K562 (cell line): ENCODE data around the gene SERPINH1. TPM values are rescaled to one million over a fixed set of nuclear protein-coding genes. Genes with fewer than 3 reads are reported as not detected.
A peak's percentile ranks its signal among the peaks of the same experiment; 100 is the strongest.

Experiments
- ATAC-seq: fragments of 200-7000 bp; cut with Tn5 transposase; 3 replicates; pipeline ENCODE4 v1.9.1; 2020; ENCODE audit warnings: moderate library complexity
- BruUV-seq: library from RNA; stranded (reverse); fragments of 400-500 nt; replicated peaks from 2 replicates; lab custom pipeline; 2021; lab: Mats Ljungman, UMichigan
- CTCF ChIA-PET: fragments of 300-600 bp; formaldehyde crosslinking; extraction: SDS; loops from one replicate; lab custom pipeline; 2021; ENCODE audit warnings: low intra/inter-chr PET ratio; lab: Yijun Ruan, JAX
- POLR2A ChIA-PET: fragments of 300-600, 350-650 bp; sonication (Branson Sonifier 250); formaldehyde crosslinking; extraction: SDS; loops from one replicate; lab custom pipeline; 2021; ENCODE audit warnings: antibody characterized with exemption, inconsistent platforms; lab: Yijun Ruan, JAX
- DNase-seq, 4 experiments: peaks; one replicate each; pipeline versions ENCODE4 v3.0.0 to v3.0.0-alpha.2; 2011 to 2018; ENCODE audit warnings: low spot score in 3 of 4, mixed read lengths in 3 of 4; ENCODE audit errors: extremely low read depth in 1 of 4
- FAIRE-seq: peaks from 2 replicates; lab custom pipeline; 2011; peaks lifted over from hg19 to GRCh38; lab: Jason Lieb, UNC
- H2AFZ ChIP-seq: 2 replicates; pipeline ENCODE4 v1.6.0; 2011; ENCODE audit warnings: low read depth, low read length, control low read depth, inconsistent platforms
- H3K27ac ChIP-seq: fragments of 200-600 bp; 3 replicates; pipeline ENCODE4 v1.8.0; 2011; ENCODE audit warnings: low read depth, mild to moderate bottlenecking, control low read depth, inconsistent platforms, low read length, moderate library complexity, mixed read lengths; ENCODE audit errors: extremely low read depth
- H3K27me3 ChIP-seq, 2 experiments: fragments of 300-600 bp in 1 of 2; 2 replicates in 1 of 2; 3 replicates in 1 of 2; pipeline versions ENCODE4 v1.6.0 to v1.8.0; 2011; ENCODE audit warnings: inconsistent platforms in 2 of 2, low read length in 2 of 2, mild to moderate bottlenecking in 1 of 2, mixed read lengths in 1 of 2, moderate library complexity in 1 of 2; ENCODE audit not compliant: control insufficient read depth in 2 of 2, insufficient read depth in 2 of 2
- H3K36me3 ChIP-seq: fragments of 300-600 bp; 3 replicates; pipeline ENCODE4 v1.8.0; 2011; ENCODE audit warnings: mild to moderate bottlenecking, low read length, inconsistent platforms; ENCODE audit not compliant: control insufficient read depth, insufficient read depth
- H3K4me1 ChIP-seq, 2 experiments: fragments of 200-600 bp in 1 of 2; replicated peaks in 1 of 2; 2 replicates in 1 of 2; 3 replicates in 1 of 2; pipeline versions ENCODE4 v1.5.1 to v1.8.0; 2011; ENCODE audit warnings: inconsistent platforms in 2 of 2, low read length in 2 of 2, mild to moderate bottlenecking in 1 of 2, mixed read lengths in 1 of 2, moderate library complexity in 1 of 2; ENCODE audit not compliant: control insufficient read depth in 2 of 2, insufficient read depth in 2 of 2
- H3K4me2 ChIP-seq: 2 replicates; pipeline ENCODE4 v1.6.1; 2011; ENCODE audit warnings: low read length, control low read depth, inconsistent platforms, mixed read lengths; ENCODE audit not compliant: insufficient read depth
- H3K4me3 ChIP-seq: fragments of 200-600 bp; sonication (generic), shearing (Covaris generic); 2 replicates; pipeline ENCODE4 v1.5.1; 2016; ENCODE audit warnings: control low read depth, inconsistent platforms
- H3K79me2 ChIP-seq: fragments of 200-600 bp; 3 replicates; pipeline ENCODE4 v1.8.0; 2011; ENCODE audit warnings: low read length, inconsistent platforms; ENCODE audit not compliant: control insufficient read depth, insufficient read depth
- H3K9ac ChIP-seq, 2 experiments: 2 replicates each; pipeline versions ENCODE4 v1.6.0 to v1.6.1; 2011; ENCODE audit warnings: low read depth in 2 of 2, low read length in 2 of 2, control low read depth in 1 of 2, inconsistent platforms in 1 of 2, mild to moderate bottlenecking in 1 of 2, mixed read lengths in 1 of 2; ENCODE audit not compliant: insufficient read depth in 1 of 2
- H3K9me1 ChIP-seq: one replicate; pipeline ENCODE4 v1.6.0; 2011; ENCODE audit warnings: inconsistent platforms, mild to moderate bottlenecking, low read length, moderate library complexity; ENCODE audit not compliant: control insufficient read depth, insufficient read depth
- H3K9me3 ChIP-seq: replicated peaks from 2 replicates; pipeline ENCODE4 v1.5.1; 2011; ENCODE audit warnings: low read depth, low read length, inconsistent platforms; ENCODE audit not compliant: control insufficient read depth, insufficient read depth
- H4K20me1 ChIP-seq: replicated peaks from 2 replicates; pipeline ENCODE4 v1.6.1; 2011; ENCODE audit warnings: low read length, inconsistent platforms, mixed read lengths; ENCODE audit not compliant: control insufficient read depth, insufficient read depth
- ARID3A ChIP-seq: IDR thresholded peaks from 2 replicates; pipeline ENCODE4 v1.6.1; 2012; ENCODE audit warnings: low read depth, low read length, improper control_type of control experiment, borderline replicate concordance
- BHLHE40 ChIP-seq: IDR thresholded peaks from 2 replicates; pipeline ENCODE4 v1.6.1; 2011; ENCODE audit warnings: low read length, improper control_type of control experiment
- CREM ChIP-seq: IDR thresholded peaks from 2 replicates; pipeline ENCODE4 v1.6.1; 2014; ENCODE audit warnings: antibody characterized with exemption, low read depth
- KLF1 ChIP-seq: fragments of 450-650 bp; IDR thresholded peaks from 2 replicates; pipeline ENCODE4 v1.6.1; 2016; ENCODE audit warnings: missing genetic modification characterization, missing compliant biosample characterization
- MAFG ChIP-seq: fragments of 450-650 bp; conservative IDR thresholded peaks from 2 replicates; pipeline ENCODE4 v1.6.1; 2016; ENCODE audit warnings: missing genetic modification characterization, missing compliant biosample characterization
- MTF1 ChIP-seq: fragments of 250-450 bp; sonication (Bioruptor Pico); IDR thresholded peaks from 2 replicates; pipeline ENCODE4 v1.9.0; 2021; ENCODE audit warnings: moderate library complexity, mild to moderate bottlenecking, inconsistent platforms, borderline replicate concordance
- POLR2A ChIP-seq: fragments of 450-650 bp; conservative IDR thresholded peaks from 2 replicates; pipeline ENCODE4 v1.6.1; 2016
- WGBS: fragments of 100-300 bp; shearing (Covaris generic); methylation state at CpG from one replicate; pipeline ENCODE4 v1.1.6; 2016; ENCODE audit warnings: low coverage, mixed read lengths; ENCODE audit not compliant: insufficient coverage; ENCODE audit errors: missing lambda C conversion rate; 5-methylcytosine and 5-hydroxymethylcytosine counted together
- in situ Hi-C: fragments of 300-500 bp; cut with MboI; formaldehyde crosslinking; loops from 4 replicates; pipeline ENCODE4 v1.15.0; 2018; ENCODE audit warnings: inconsistent platforms, mixed read lengths
- intact Hi-C: fragments of 100-400 bp; cut with micrococcal nuclease; formaldehyde crosslinking; loops from 2 replicates; pipeline ENCODE4 v1.14.2; 2022
- polyA plus RNA-seq, 8 experiments: library from polyadenylated mRNA; depleted of rRNA in 4 of 8; stranded (reverse) in 5 of 8; unstranded in 3 of 8; fragments of >200 nt; fragmentation: Nextera tagmentation in 2 of 8; fragmentation: Illumina TruSeq in 1 of 8; extraction: Ambion mirVana in 2 of 8; extraction: Trizol in 1 of 8; gene quantifications; 2 replicates each; pipeline versions ENCODE4 v1.2.1 to v1.2.3, GENCODE V29; 2011 to 2014; ENCODE audit warnings: inconsistent platforms in 1 of 8, missing spikeins in 1 of 8
- total RNA-seq, 7 experiments: library from RNA; depleted of rRNA in 6 of 7; stranded (reverse); fragments of >200 nt in 6 of 7; fragmentation: Illumina TruSeq in 2 of 7; extraction: Trizol in 2 of 7; gene quantifications; 2 replicates each; pipeline versions ENCODE4 v1.2.1 to v1.2.3, GENCODE V29; 2011 to 2021; ENCODE audit warnings: low replicate concordance in 1 of 7
- TF ChIP-seq, protein P1 (sequence below), 2 experiments: IDR thresholded peaks; 2 replicates each; pipeline ENCODE4 v1.6.1; 2011; ENCODE audit warnings: borderline replicate concordance in 1 of 2, control low read depth in 1 of 2, low read depth in 1 of 2, low read length in 1 of 2, mild to moderate bottlenecking in 1 of 2, mixed read lengths in 1 of 2, moderate library complexity in 1 of 2; ENCODE audit not compliant: insufficient read depth in 1 of 2, insufficient read length in 1 of 2, poor library complexity in 1 of 2, severe bottlenecking in 1 of 2; ENCODE audit errors: extremely low read depth in 1 of 2

Gene SERPINH1
- total and polyA plus RNA-seq, 9 of the 15 experiments (the other 6 are each of a cell fraction or from before 2014, with no cell fraction given): 2.8 to 106 (median 67.9) TPM

DNA sequence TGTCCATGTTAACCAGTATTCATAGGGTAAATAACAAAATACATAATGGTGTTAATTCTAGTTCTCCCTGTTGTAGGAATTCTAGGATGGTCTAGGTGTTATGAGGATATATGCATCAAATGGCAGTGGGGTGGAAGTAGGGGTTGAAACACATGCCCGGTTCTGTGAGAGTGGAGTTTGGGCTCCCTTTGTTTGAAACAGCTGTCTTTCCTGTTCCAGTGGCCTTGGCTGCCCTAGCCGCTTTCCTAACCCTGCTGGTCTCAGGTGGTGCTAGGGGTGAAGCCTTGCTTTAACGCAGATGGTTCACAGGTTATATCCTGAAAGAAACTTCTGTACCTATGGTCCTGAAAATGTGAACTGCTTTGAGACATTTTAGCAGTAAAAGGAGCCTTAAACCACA is 38.3 kb downstream of the SERPINH1 start (continued):
- TF ChIP-seq MAFG (no peak), KLF1 (tag) (no peak), MTF1 (CRISPR knock-in tag) (no peak), CREM (no peak), ARID3A (no peak)
- TF ChIP-seq, protein P1, sequence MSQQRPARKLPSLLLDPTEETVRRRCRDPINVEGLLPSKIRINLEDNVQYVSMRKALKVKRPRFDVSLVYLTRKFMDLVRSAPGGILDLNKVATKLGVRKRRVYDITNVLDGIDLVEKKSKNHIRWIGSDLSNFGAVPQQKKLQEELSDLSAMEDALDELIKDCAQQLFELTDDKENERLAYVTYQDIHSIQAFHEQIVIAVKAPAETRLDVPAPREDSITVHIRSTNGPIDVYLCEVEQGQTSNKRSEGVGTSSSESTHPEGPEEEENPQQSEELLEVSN (IDR thresholded peaks at IDR 0.05; ENCODE audit: borderline replicate concordance in 1 of 2, extremely low read depth in 1 of 2, insufficient read depth in 1 of 2, insufficient read length in 1 of 2, low read depth in 1 of 2, low read length in 1 of 2, poor library complexity in 1 of 2, severe bottlenecking in 1 of 2): no peak
- TF ChIP-seq, all 486 proteins: peak for 0

GRCh38 chr11:75601494-75601893 is 39.4 kb downstream of the SERPINH1 start:
- ATAC-seq: no peak
- no peaks in the 10 kb centered on the region for H3K9me3 ChIP-seq

More at GRCh38 chr11:75601494-75601893, 39.4 kb downstream of the SERPINH1 start:
- no peak overlapping the region for H3K27ac ChIP-seq
- no peaks in the 10 kb centered on the region for H4K20me1 ChIP-seq
- H3K4me3 ChIP-seq: no peak overlapping the region
- WGBS: 27% methylated on average over 7 of the region's 7 CpGs
- ChIA-PET POLR2A (interaction anchor here (0.6 to 1.8 kb wide), 3 partner anchors 8 to 69 kb away, joined by 3 to 4 read pairs (median 3); no protein-coding TSS in a partner anchor), CTCF (no interaction called here)
- H3K4me2 ChIP-seq: no peak overlapping the region
- FAIRE-seq: no peak
- intact Hi-C loops: no loop called here
- BruUV-seq: no TSS peak
- peaks cover 18 to 25% of the 10 kb centered on the region in 2 experiments; a peak in 4 of 5 replicates for H3K27me3 ChIP-seq
- H3K36me3 ChIP-seq: no peaks in the 10 kb centered on the region
- no peak for DNase-seq
- peaks cover 0 to under 1% of the 10 kb centered on the region in 2 experiments; a peak in 1 of 5 replicates for H3K4me1 ChIP-seq
- no peak overlapping the region for H2AFZ ChIP-seq
- no peak for TF ChIP-seq POLR2A
- peak; percentile 69 for TF ChIP-seq BHLHE40
- H3K79me2 ChIP-seq: no peaks in the 10 kb centered on the region
- in situ Hi-C loops: no loop called here
- H3K9me1 ChIP-seq: no peaks in the 10 kb centered on the region
- H3K9ac ChIP-seq: no peak overlapping the region
